ENCODE measurements around the gene ADAMTS10.

DNA sequence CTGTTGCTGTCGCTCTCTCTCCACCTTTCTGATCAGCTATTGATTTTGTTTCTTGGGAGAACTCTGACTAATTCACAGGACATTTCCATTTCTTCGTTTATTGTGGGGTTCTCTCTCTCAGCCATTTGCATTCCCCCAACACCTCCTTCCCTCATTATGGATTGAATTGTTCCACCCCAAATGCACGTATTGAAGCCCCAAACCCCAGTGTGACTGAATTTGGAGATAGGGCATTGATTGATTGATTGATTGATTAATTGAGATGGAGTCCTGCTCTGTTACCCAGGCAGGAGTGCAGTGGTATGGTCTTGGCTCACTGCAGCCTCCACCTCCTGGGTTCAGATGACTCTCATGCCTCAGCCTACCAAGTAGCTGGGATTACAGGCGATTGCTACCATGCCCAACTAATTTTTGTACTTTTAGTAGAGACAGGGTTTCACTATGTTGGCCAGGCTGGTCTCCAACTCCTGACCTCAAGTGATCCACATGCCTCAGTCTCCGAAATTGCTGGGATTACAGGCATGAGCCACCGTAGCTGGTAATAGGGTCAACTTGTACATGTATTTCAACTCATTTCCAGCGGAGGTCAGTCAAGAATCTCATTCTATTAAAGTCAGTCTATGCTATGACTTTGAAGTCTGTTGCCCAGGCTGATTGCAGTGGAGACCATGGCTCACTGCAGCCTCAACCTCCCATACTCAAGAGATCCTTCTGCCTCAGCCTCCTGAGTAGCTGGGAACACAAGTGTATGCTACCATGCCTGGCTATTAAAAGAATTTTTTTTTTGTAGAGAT lies 33.5 kb upstream of the ADAMTS10 start:
- TF ChIP-seq CTCF (IDR thresholded peaks at IDR 0.05) (no peak), POLR2A (IDR thresholded peaks at IDR 0.05) (no peak)

Measured in vagina (tissue), 2 donors.